Measurements from ENCODE around the gene NRAP.

DNA sequence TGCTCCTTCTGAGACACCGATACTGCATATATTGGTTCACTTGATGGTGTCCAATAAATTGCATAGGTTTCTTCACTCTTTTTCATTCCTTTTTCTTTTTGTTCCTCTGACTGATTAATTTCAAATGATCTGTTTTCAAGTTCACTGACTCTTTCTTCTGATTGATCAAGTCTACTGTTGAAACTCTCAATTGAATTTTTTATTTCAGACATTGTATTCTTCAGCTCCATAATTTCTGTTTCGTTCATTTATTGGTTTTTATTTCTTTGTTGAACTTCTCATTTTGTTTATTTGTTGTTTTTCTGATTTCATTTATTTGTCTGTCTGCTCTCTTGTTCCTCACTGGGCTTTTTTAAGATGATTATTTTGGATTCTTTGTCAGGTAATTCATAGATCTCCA lies 29.5 kb upstream of the NRAP start:
- no peak for TF ChIP-seq EZH2 (IDR thresholded peaks at IDR 0.05; ENCODE audit: borderline replicate concordance, low read length)
- TF ChIP-seq, protein P1, sequence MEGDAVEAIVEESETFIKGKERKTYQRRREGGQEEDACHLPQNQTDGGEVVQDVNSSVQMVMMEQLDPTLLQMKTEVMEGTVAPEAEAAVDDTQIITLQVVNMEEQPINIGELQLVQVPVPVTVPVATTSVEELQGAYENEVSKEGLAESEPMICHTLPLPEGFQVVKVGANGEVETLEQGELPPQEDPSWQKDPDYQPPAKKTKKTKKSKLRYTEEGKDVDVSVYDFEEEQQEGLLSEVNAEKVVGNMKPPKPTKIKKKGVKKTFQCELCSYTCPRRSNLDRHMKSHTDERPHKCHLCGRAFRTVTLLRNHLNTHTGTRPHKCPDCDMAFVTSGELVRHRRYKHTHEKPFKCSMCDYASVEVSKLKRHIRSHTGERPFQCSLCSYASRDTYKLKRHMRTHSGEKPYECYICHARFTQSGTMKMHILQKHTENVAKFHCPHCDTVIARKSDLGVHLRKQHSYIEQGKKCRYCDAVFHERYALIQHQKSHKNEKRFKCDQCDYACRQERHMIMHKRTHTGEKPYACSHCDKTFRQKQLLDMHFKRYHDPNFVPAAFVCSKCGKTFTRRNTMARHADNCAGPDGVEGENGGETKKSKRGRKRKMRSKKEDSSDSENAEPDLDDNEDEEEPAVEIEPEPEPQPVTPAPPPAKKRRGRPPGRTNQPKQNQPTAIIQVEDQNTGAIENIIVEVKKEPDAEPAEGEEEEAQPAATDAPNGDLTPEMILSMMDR (IDR thresholded peaks at IDR 0.05; ENCODE audit: low read length): no peak
